Suppressor macrophage treated with lipopolysaccharide for 4 hours (primary cell): Measurements from ENCODE around the gene RBM6.
"Not testable (repeated sequence)": the region's sequence is repeated elsewhere in the genome, so short reads cannot be mapped to it uniquely, and the experiment has no call there.

Experiments
- DNase-seq: peaks from one replicate; pipeline ENCODE4 v3.0.0-alpha.2; 2020

The RBM6 gene

GRCh38 chr3:49939858-49940666 is at the start of gene RBM6:
Gene RBM6, plus strand, starts transcription at chr3:49940150. Its CDS starts 22,492 bp downstream, at chr3:49962642.
- DNase-seq = peak; percentile 97

GRCh38 chr3:49895791-49896190 is 44.2 kb upstream of the RBM6 start:
- no peak for DNase-seq

- DNase-seq = no peak
These were observed 43.6 kb upstream of the RBM6 start for GRCh38 chr3:49896345-49896744.

GRCh38 chr3:49898991-49899390 is 41.0 kb upstream of the RBM6 start:
- no peak for DNase-seq

- no peak for DNase-seq
These were observed 40.1 kb upstream of the RBM6 start for GRCh38 chr3:49899815-49900214.

- DNase-seq = no peak
These were observed 39.3 kb upstream of the RBM6 start for GRCh38 chr3:49900491-49901153.

- no peak for DNase-seq
These were observed 38.3 kb upstream of the RBM6 start for GRCh38 chr3:49901366-49902339.

- no peak for DNase-seq
These were observed 37.2 kb upstream of the RBM6 start for GRCh38 chr3:49902511-49903345.

GRCh38 chr3:49903451-49904424 is 36.2 kb upstream of the RBM6 start, which contains the start of gene MST1R:
Gene MST1R, minus strand, starts transcription at chr3:49903873. Its CDS starts 264 bp downstream, at chr3:49903609.
- DNase-seq = peak; percentile 59

- not testable (repeated sequence) for DNase-seq
These were observed 35.5 kb upstream of the RBM6 start for GRCh38 chr3:49904448-49904847.

GRCh38 chr3:49906073-49906743 is 33.7 kb upstream of the RBM6 start:
- DNase-seq = peak; percentile 60

GRCh38 chr3:49908373-49909199 is 31.4 kb upstream of the RBM6 start:
- DNase-seq = no peak

- no peak for DNase-seq
These were observed 29.4 kb upstream of the RBM6 start for GRCh38 chr3:49910409-49911123.

GRCh38 chr3:49911124-49911420 is 28.9 kb upstream of the RBM6 start:
- no peak for DNase-seq

- DNase-seq = no peak
These were observed 28.3 kb upstream of the RBM6 start for GRCh38 chr3:49911611-49912010.

GRCh38 chr3:49912881-49913281 is 27.1 kb upstream of the RBM6 start:
- no peak for DNase-seq

- peak; percentile 32 for DNase-seq
These were observed 25.0 kb upstream of the RBM6 start for GRCh38 chr3:49914906-49915305.

- DNase-seq = no peak
These were observed 23.3 kb upstream of the RBM6 start for GRCh38 chr3:49916686-49917085.
